NB4 (cell line): ENCODE data around the gene TRANK1.

Source experiments
- MYC ChIP-seq: IDR thresholded peaks from 2 replicates; pipeline ENCODE4 v1.6.1; 2011; ENCODE audit warnings: low read depth, low read length
- POLR2A ChIP-seq: IDR thresholded peaks from 2 replicates; pipeline ENCODE4 v1.6.1; 2011; ENCODE audit warnings: mild to moderate bottlenecking; ENCODE audit not compliant: insufficient read length; ENCODE audit errors: extremely low read depth
- TF ChIP-seq, protein P1 (sequence below): IDR thresholded peaks from one replicate; pipeline ENCODE4 v1.5.1; 2012; ENCODE audit warnings: low read depth, low read length
- TF ChIP-seq, protein P2 (sequence below): IDR thresholded peaks from 2 replicates; pipeline ENCODE4 v1.6.1; 2011; ENCODE audit warnings: low read depth, low read length

DNA sequence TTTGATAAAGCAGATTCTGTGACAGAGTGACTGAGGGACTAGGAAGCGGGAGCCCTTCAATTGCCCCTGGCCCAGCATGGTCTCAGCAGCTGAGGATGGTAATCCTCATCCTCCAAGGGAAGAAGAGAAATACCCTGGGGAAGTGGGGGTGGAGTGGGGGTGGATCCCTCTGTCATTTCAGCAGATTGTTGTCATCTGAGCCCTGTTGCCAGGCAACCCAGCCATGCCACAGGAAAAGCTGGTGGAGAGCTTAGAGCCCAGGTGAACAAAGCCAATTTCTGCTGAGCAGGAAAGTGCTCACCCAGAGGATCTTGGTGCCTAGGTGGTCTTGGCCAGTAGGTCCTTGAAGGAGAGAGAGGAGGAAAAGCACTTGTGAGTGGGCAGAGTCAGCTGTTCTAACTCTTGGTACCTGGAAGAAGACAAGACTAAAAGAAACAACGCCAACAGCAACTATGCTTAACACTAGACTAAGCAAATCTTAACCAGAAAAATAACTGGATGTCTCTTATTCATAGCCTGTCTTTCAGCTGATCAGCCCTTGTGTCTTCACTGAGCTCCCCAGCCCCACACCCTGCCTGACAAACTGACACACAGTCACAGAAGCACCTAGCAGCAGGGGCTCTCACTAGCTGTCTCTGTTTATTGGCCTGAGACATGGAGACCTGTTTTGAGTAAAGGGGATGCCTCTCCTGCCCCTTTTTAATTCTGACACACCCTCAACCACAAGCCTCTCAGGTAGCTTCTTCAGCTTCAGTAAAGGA, 140.4 kb downstream of the TRANK1 start:
- TF ChIP-seq MYC (no peak), POLR2A (no peak)
- TF ChIP-seq, protein P1, sequence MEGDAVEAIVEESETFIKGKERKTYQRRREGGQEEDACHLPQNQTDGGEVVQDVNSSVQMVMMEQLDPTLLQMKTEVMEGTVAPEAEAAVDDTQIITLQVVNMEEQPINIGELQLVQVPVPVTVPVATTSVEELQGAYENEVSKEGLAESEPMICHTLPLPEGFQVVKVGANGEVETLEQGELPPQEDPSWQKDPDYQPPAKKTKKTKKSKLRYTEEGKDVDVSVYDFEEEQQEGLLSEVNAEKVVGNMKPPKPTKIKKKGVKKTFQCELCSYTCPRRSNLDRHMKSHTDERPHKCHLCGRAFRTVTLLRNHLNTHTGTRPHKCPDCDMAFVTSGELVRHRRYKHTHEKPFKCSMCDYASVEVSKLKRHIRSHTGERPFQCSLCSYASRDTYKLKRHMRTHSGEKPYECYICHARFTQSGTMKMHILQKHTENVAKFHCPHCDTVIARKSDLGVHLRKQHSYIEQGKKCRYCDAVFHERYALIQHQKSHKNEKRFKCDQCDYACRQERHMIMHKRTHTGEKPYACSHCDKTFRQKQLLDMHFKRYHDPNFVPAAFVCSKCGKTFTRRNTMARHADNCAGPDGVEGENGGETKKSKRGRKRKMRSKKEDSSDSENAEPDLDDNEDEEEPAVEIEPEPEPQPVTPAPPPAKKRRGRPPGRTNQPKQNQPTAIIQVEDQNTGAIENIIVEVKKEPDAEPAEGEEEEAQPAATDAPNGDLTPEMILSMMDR = no peak
- TF ChIP-seq, protein P2, sequence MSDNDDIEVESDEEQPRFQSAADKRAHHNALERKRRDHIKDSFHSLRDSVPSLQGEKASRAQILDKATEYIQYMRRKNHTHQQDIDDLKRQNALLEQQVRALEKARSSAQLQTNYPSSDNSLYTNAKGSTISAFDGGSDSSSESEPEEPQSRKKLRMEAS = no peak
